CD4-positive, CD25-positive, alpha-beta regulatory T cell (primary cell): Measurements from ENCODE around the gene PDE4D. TPM values are rescaled to one million over a fixed set of nuclear protein-coding genes. Genes with fewer than 3 reads are reported as not detected.
A peak's percentile ranks its signal among the peaks of the same experiment; 100 is the strongest.

Experiments used
- ATAC-seq, 2 donors: fragments of 150-1000 bp; cut with Tn5 transposase; one replicate each; pipeline ENCODE4 v1.10.0; 2021; ENCODE audit warnings: low read depth in 2 of 2, moderate number of reproducible peaks in 2 of 2, moderate library complexity in 1 of 2
- DNase-seq, 3 donors: peaks; one replicate each; pipeline versions ENCODE4 v3.0.0 to v3.0.0-alpha.2; 2012 to 2022; ENCODE audit warnings: mixed read lengths in 1 of 3
- H3K27ac ChIP-seq: one replicate; pipeline ENCODE4 v1.7.0; 2013; ENCODE audit warnings: mild to moderate bottlenecking, low read length; ENCODE audit not compliant: insufficient read depth, poor library complexity, severe bottlenecking
- H3K27me3 ChIP-seq: one replicate; pipeline ENCODE4 v1.7.0; 2013; ENCODE audit warnings: low read length; ENCODE audit not compliant: control insufficient read depth, insufficient read depth
- H3K36me3 ChIP-seq: one replicate; pipeline ENCODE4 v1.7.0; 2013; ENCODE audit warnings: mild to moderate bottlenecking, low read length, moderate library complexity; ENCODE audit not compliant: control insufficient read depth, insufficient read depth
- H3K4me1 ChIP-seq: 2 replicates; pipeline ENCODE4 v1.7.0; 2013; ENCODE audit warnings: mild to moderate bottlenecking, low read length; ENCODE audit not compliant: insufficient read depth, control insufficient read depth, poor library complexity, severe bottlenecking
- H3K4me3 ChIP-seq: one replicate; pipeline ENCODE4 v1.7.0; 2013; ENCODE audit warnings: low read depth, mild to moderate bottlenecking, low read length, moderate library complexity
- H3K9me3 ChIP-seq, 2 experiments: 1 replicate in 1 of 2; 2 replicates in 1 of 2; pipeline ENCODE4 v1.7.0; 2013; ENCODE audit warnings: low read length in 2 of 2, mild to moderate bottlenecking in 1 of 2, moderate library complexity in 1 of 2; ENCODE audit not compliant: control insufficient read depth in 2 of 2
- H3K27ac Mint-ChIP-seq, 3 donors: one replicate each; pipeline ENCODE4 v1.8.0; 2020 to 2022; ENCODE audit warnings: mild to moderate bottlenecking in 3 of 3, mixed read lengths in 3 of 3, moderate library complexity in 2 of 3
- H3K27me3 Mint-ChIP-seq: one replicate; pipeline ENCODE4 v1.8.0; 2022; ENCODE audit warnings: mild to moderate bottlenecking, mixed read lengths
- H3K36me3 Mint-ChIP-seq: one replicate; pipeline ENCODE4 v1.8.0; 2020; ENCODE audit warnings: mixed read lengths
- H3K4me1 Mint-ChIP-seq, 4 donors: one replicate each; pipeline ENCODE4 v1.8.0; 2020 to 2022; ENCODE audit warnings: mixed read lengths in 4 of 4, mild to moderate bottlenecking in 1 of 4
- H3K4me3 Mint-ChIP-seq, 4 donors: one replicate each; pipeline ENCODE4 v1.8.0; 2020 to 2022; ENCODE audit warnings: mild to moderate bottlenecking in 4 of 4, mixed read lengths in 4 of 4, moderate library complexity in 3 of 4
- H3K9me3 Mint-ChIP-seq, 7 donors: one replicate each; pipeline ENCODE4 v1.8.0; 2020 to 2022; ENCODE audit warnings: mixed read lengths in 7 of 7, mild to moderate bottlenecking in 3 of 7, moderate library complexity in 2 of 7
- polyA plus RNA-seq, 4 donors: library from polyadenylated mRNA; unstranded; fragments of 300-500 nt; fragmentation: Illumina TruSeq; gene quantifications; one replicate each; pipeline ENCODE4 v1.2.3, GENCODE V29; 2021
- total RNA-seq: library from RNA; stranded (reverse); gene quantifications from one replicate; pipeline ENCODE4 v1.2.3, GENCODE V29; 2022

Gene PDE4D
- total and polyA plus RNA-seq, 5 donors from 2014 or later, result 2.1 to 39.9 (median 4.8) TPM

GRCh38 chr5:59189472-59190244 is 703.9 kb downstream of the PDE4D start:
- Histone ChIP-seq H3K4me3 (no peak overlapping the region), H3K36me3 (no peaks in the 10 kb centered on the region), H3K27me3 (peaks cover 12% of the 10 kb centered on the region), H3K9me3 (no peaks in the 10 kb centered on the region), H3K27ac (no peak overlapping the region), H3K4me1 (peaks cover 6% of the 10 kb centered on the region)
- H3K36me3 Mint-ChIP-seq, result no peaks in the 10 kb centered on the region
- H3K27ac Mint-ChIP-seq, result no peak overlapping the region
- DNase-seq, result no peak
- H3K4me1 Mint-ChIP-seq, result peaks cover 0 to 4% (median 3%) of the 10 kb centered on the region in 4 donors
- H3K4me3 Mint-ChIP-seq, result no peak overlapping the region
- no peak for ATAC-seq
- H3K27me3 Mint-ChIP-seq, result peaks cover 25% of the 10 kb centered on the region
- peaks cover 0 to 4% (median 0%) of the 10 kb centered on the region in 7 donors for H3K9me3 Mint-ChIP-seq

DNA sequence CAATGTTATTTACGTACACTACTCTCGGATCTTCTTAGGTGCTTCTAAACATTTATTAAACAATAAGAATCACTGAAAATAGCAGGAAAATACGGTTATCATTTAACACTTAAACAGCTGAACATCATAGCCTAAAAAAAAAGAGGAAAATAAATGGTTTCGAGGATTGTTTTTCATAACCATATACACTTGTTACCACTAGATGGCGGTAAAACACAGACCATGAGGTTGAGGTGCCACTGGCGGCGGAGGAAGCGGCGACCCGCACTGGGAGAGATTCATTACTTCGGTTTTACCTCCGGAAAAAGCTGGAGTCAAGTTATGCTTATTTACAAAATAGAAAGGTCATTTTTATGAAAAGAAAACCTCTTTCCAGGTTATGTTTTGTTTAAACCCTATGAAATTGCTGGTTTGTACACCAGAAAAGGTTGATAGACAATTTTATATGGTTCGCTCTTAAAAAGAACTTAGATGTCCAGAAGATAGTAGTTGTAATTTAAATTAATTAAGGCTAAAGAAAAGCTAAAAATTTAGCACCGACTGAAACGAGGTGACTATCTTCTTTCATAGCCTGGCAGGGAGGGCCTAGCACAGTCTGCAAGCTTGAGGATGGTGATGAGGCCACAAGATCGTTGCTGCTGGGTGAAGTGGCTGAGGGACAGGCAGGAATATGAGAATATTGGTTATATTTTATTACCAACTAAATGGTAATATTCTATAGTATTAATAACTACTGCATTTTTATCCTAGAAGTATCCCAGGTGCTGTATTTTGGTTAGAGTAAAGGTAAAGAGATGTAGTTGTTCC is 704.9 kb downstream of the PDE4D start:
- Histone ChIP-seq H3K27me3 (peaks cover 12% of the 10 kb centered on the region), H3K4me1 (peaks cover 6% of the 10 kb centered on the region), H3K9me3 (no peaks in the 10 kb centered on the region), H3K4me3 (no peak overlapping the region), H3K36me3 (no peaks in the 10 kb centered on the region), H3K27ac (no peak overlapping the region)
- ATAC-seq (peak; percentile 70 to 71), DNase-seq (peak; percentile 28 to 66 (median 62))
- Mint-ChIP-seq H3K36me3 (no peaks in the 10 kb centered on the region), H3K4me1 (peaks cover 0 to 8% (median 3%) of the 10 kb centered on the region in 4 donors), H3K27ac (no peak overlapping the region), H3K27me3 (peaks cover 25% of the 10 kb centered on the region), H3K9me3 (no peaks in the 10 kb centered on the region), H3K4me3 (peak overlapping the region in 1 of 4 donors; percentile 1)

- no peaks in the 10 kb centered on the region for H3K36me3 ChIP-seq
- H3K27me3 ChIP-seq, result peaks cover 12% of the 10 kb centered on the region
- Mint-ChIP-seq H3K4me1 (peaks cover 0 to 8% (median 3%) of the 10 kb centered on the region in 4 donors), H3K4me3 (no peak overlapping the region), H3K36me3 (no peaks in the 10 kb centered on the region), H3K9me3 (no peaks in the 10 kb centered on the region), H3K27me3 (peaks cover 25% of the 10 kb centered on the region), H3K27ac (no peak overlapping the region)
- no peak overlapping the region for H3K27ac ChIP-seq
- H3K4me1 ChIP-seq, result peaks cover 6% of the 10 kb centered on the region
- no peaks in the 10 kb centered on the region for H3K9me3 ChIP-seq
- H3K4me3 ChIP-seq, result no peak overlapping the region
- no peak for ATAC-seq
- DNase-seq, result no peak
Observed at GRCh38 chr5:59187857-59188256, 705.7 kb downstream of the PDE4D start.

DNA sequence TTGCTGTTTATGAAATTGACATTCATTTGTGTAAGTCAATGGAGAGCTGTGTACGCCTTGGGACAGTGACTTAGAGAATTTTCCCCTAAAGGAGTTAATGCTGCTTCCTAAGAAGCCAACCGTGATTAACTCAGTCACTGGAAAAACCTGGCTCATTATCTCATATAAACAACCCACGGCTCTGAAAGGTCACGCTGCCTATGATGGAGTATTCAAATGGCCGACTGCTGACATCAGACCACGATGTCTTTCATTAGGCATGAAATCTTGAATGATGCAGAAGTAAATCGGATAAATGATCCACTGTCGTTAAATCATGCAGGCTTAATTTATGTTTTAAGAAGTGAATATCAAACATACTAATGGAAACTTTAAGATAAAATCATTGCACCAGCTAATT is 706.9 kb downstream of the PDE4D start:
- H3K9me3 Mint-ChIP-seq, result no peaks in the 10 kb centered on the region
- no peaks in the 10 kb centered on the region for H3K9me3 ChIP-seq
- H3K27me3 ChIP-seq, result peaks cover 12% of the 10 kb centered on the region
- no peaks in the 10 kb centered on the region for H3K36me3 Mint-ChIP-seq
- H3K4me1 Mint-ChIP-seq, result peaks cover 0 to 8% (median 3%) of the 10 kb centered on the region in 4 donors
- H3K4me3 Mint-ChIP-seq, result no peak overlapping the region
- DNase-seq (no peak), ATAC-seq (no peak)
- H3K27ac Mint-ChIP-seq, result no peak overlapping the region
- H3K4me1 ChIP-seq, result peaks cover 6% of the 10 kb centered on the region
- no peak overlapping the region for H3K4me3 ChIP-seq
- peaks cover 21% of the 10 kb centered on the region for H3K27me3 Mint-ChIP-seq
- H3K27ac ChIP-seq, result no peak overlapping the region
- no peaks in the 10 kb centered on the region for H3K36me3 ChIP-seq

DNA sequence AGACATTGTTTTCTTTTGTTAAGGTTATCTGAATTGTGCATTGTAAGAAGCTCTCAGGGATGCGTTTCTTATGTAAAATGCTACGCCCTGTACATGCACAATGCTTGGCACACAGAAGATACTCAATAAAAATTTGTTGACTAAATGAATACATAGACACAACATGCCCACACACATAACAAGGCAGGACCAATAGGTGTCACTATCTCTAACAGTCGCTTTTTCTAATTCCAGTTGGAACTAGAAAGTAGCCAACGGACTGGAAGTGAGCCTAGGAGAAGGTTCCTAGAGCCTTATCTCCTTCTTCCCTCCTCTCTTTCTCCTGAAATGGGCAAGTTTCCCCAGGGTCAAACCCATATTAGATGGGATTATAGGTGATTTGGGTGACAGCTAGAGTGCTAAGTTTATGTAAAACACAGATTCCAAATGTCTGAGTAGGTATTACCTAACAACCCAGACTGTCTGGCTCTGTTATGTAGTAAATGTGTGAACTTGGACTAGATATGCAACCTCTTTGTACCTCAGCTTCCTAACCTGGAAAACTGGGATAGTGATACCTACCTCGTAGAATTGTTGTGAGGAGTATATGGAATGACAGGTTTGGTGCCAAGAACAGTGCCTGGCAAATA is 707.7 kb downstream of the PDE4D start:
- no peaks in the 10 kb centered on the region for H3K36me3 Mint-ChIP-seq
- Histone ChIP-seq H3K27me3 (peaks cover 12% of the 10 kb centered on the region), H3K27ac (no peak overlapping the region), H3K9me3 (no peaks in the 10 kb centered on the region), H3K36me3 (no peaks in the 10 kb centered on the region), H3K4me3 (no peak overlapping the region), H3K4me1 (peaks cover 6% of the 10 kb centered on the region)
- H3K4me1 Mint-ChIP-seq, result peaks cover 0 to 8% (median 3%) of the 10 kb centered on the region in 4 donors
- no peaks in the 10 kb centered on the region for H3K9me3 Mint-ChIP-seq
- no peak for DNase-seq
- no peak overlapping the region for H3K4me3 Mint-ChIP-seq
- H3K27me3 Mint-ChIP-seq, result peaks cover 21% of the 10 kb centered on the region
- H3K27ac Mint-ChIP-seq, result no peak overlapping the region
- no peak for ATAC-seq

DNA sequence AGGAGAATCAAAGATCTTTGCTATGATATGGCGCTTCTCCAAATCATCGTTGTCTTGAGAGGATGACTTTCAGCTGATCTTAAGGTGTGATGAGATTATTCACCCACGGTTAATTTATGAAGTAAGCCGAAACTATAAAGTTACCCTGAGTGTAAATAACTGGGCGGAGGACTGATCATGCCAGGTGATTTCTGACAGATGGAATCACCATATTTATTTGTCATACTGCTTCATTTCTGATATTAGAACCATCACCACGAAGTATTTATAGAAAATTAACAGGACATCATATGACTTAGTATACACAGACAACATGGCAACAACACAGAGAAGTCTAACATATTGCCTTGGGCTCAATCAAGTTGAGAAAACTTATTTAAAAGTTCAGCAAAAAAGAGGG is 708.8 kb downstream of the PDE4D start:
- DNase-seq (no peak), ATAC-seq (no peak)
- no peaks in the 10 kb centered on the region for H3K9me3 Mint-ChIP-seq
- no peak overlapping the region for H3K27ac Mint-ChIP-seq
- no peaks in the 10 kb centered on the region for H3K36me3 Mint-ChIP-seq
- no peak overlapping the region for H3K27ac ChIP-seq
- peaks cover 6% of the 10 kb centered on the region for H3K4me1 ChIP-seq
- no peak overlapping the region for H3K4me3 Mint-ChIP-seq
- H3K4me1 Mint-ChIP-seq, result peaks cover 0 to 8% (median 3%) of the 10 kb centered on the region in 4 donors
- no peak overlapping the region for H3K4me3 ChIP-seq
- H3K36me3 ChIP-seq, result no peaks in the 10 kb centered on the region
- H3K27me3 ChIP-seq, result peaks cover 10% of the 10 kb centered on the region
- no peaks in the 10 kb centered on the region for H3K9me3 ChIP-seq
- peaks cover 17% of the 10 kb centered on the region for H3K27me3 Mint-ChIP-seq

DNA sequence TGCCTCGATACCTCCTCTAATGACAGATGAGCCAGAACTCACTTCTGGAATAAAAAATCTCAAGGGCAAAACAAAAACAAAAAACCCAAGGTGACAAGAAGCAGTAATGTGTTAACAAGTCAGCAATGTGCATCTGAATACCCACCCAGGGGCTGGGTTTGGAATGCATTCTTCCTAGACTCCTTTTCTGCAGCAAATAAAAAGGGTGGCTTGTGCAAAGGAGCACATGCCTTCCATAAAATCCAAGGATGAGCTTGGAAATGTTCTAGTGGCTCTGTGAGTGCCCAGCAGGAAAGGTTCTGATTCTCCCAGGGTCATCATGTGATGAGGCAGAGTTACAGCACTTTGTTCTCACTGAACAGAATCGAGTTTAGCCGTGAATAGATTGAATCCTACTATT is 710.8 kb downstream of the PDE4D start:
- Mint-ChIP-seq H3K27me3 (peaks cover 11% of the 10 kb centered on the region), H3K4me3 (no peak overlapping the region), H3K27ac (no peak overlapping the region), H3K9me3 (no peaks in the 10 kb centered on the region), H3K36me3 (no peaks in the 10 kb centered on the region), H3K4me1 (peaks cover 0 to 13% (median 8%) of the 10 kb centered on the region in 4 donors)
- no peak for DNase-seq
- Histone ChIP-seq H3K4me1 (no peaks in the 10 kb centered on the region), H3K4me3 (no peak overlapping the region), H3K9me3 (no peaks in the 10 kb centered on the region), H3K27ac (no peak overlapping the region), H3K36me3 (no peaks in the 10 kb centered on the region), H3K27me3 (peaks cover 3% of the 10 kb centered on the region)
- no peak for ATAC-seq
